IMR-90 (cell line): ENCODE data around the gene DNAJC13. TPM values are rescaled to one million over a fixed set of nuclear protein-coding genes. Genes with fewer than 3 reads are reported as not detected.

Experiments used
- ATAC-seq: fragments of 200-7000 bp; cut with Tn5 transposase; 2 replicates; pipeline ENCODE4 v1.9.1; 2020; ENCODE audit warnings: low read depth, mild to moderate bottlenecking, moderate library complexity
- BruUV-seq: library from RNA; stranded (reverse); fragments of 400-500 nt; replicated peaks from 2 replicates; lab custom pipeline; 2021; lab: Mats Ljungman, UMichigan
- CTCF ChIA-PET: fragments of 300-600 bp; formaldehyde crosslinking; extraction: SDS; loops from one replicate; lab custom pipeline; 2021; ENCODE audit warnings: antibody characterized with exemption; lab: Yijun Ruan, JAX
- POLR2A ChIA-PET: fragments of 300-600 bp; sonication (Branson Sonifier 250); formaldehyde crosslinking; loops from one replicate; lab custom pipeline; 2022; ENCODE audit warnings: antibody characterized with exemption; ENCODE audit not compliant: unreplicated experiment; lab: Charles Lee
- DNase-seq: peaks from one replicate; pipeline ENCODE4 v3.0.0; 2013
- H2AFZ ChIP-seq: replicated peaks from 2 replicates; pipeline ENCODE3; 2013; ENCODE audit warnings: low read length, mild to moderate bottlenecking; ENCODE audit not compliant: poor library complexity
- H2AK5ac ChIP-seq: 2 replicates; pipeline ENCODE4 v1.6.1; 2013; ENCODE audit warnings: low read depth, low read length, inconsistent platforms
- H2AK9ac ChIP-seq: replicated peaks from 2 replicates; pipeline ENCODE3; 2013; ENCODE audit warnings: mild to moderate bottlenecking, low read depth, low read length, moderate library complexity; ENCODE audit not compliant: poor library complexity
- H2BK120ac ChIP-seq: 2 replicates; pipeline ENCODE4 v1.6.1; 2013; ENCODE audit warnings: low read depth, low read length, inconsistent platforms
- H2BK15ac ChIP-seq: 3 replicates; pipeline ENCODE4 v1.6.1; 2013; ENCODE audit warnings: low read depth, low read length, inconsistent platforms
- H2BK20ac ChIP-seq: 2 replicates; pipeline ENCODE4 v1.6.1; 2013; ENCODE audit warnings: low read depth, mild to moderate bottlenecking, inconsistent platforms, low read length, moderate library complexity
- H2BK5ac ChIP-seq: 2 replicates; pipeline ENCODE4 v1.6.1; 2013; ENCODE audit warnings: mild to moderate bottlenecking, low read depth, low read length, inconsistent platforms; ENCODE audit not compliant: poor library complexity, severe bottlenecking
- H3K14ac ChIP-seq: replicated peaks from 2 replicates; pipeline ENCODE4 v1.6.1; 2013; ENCODE audit warnings: low read depth, low read length, inconsistent platforms
- H3K18ac ChIP-seq: 2 replicates; pipeline ENCODE4 v1.6.1; 2013; ENCODE audit warnings: low read depth, low read length, control low read depth
- H3K23ac ChIP-seq: 2 replicates; pipeline ENCODE4 v1.6.1; 2013; ENCODE audit warnings: low read depth, low read length, inconsistent platforms
- H3K27ac ChIP-seq: 2 replicates; pipeline ENCODE4 v1.5.1; 2013; ENCODE audit warnings: mild to moderate bottlenecking, control low read depth, low read length; ENCODE audit not compliant: insufficient read depth
- H3K27me3 ChIP-seq: 2 replicates; pipeline ENCODE4 v1.6.1; 2013; ENCODE audit warnings: low read length; ENCODE audit not compliant: control insufficient read depth, insufficient read depth
- H3K36me3 ChIP-seq: 2 replicates; pipeline ENCODE4 v1.6.1; 2013; ENCODE audit warnings: low read length, mixed read lengths; ENCODE audit not compliant: control insufficient read depth, insufficient read depth
- H3K4ac ChIP-seq: 2 replicates; pipeline ENCODE4 v1.6.1; 2013; ENCODE audit warnings: low read depth, low read length, inconsistent platforms
- H3K4me1 ChIP-seq: 2 replicates; pipeline ENCODE4 v1.6.1; 2013; ENCODE audit warnings: low read length, mixed read lengths; ENCODE audit not compliant: control insufficient read depth, insufficient read depth
- H3K4me2 ChIP-seq: 2 replicates; pipeline ENCODE4 v1.6.1; 2013; ENCODE audit warnings: low read depth, mild to moderate bottlenecking, control low read depth, low read length, moderate library complexity
- H3K4me3 ChIP-seq: 2 replicates; pipeline ENCODE4 v1.5.1; 2013; ENCODE audit warnings: low read depth, mild to moderate bottlenecking, control low read depth, low read length, moderate library complexity; ENCODE audit not compliant: insufficient read depth
- H3K56ac ChIP-seq: 2 replicates; pipeline ENCODE4 v1.6.1; 2013; ENCODE audit warnings: low read length, inconsistent platforms; ENCODE audit not compliant: insufficient read depth; ENCODE audit errors: extremely low read depth
- H3K79me1 ChIP-seq, 2 experiments: 2 replicates each; pipeline ENCODE4 v1.6.1; 2013; ENCODE audit warnings: low read length in 2 of 2, inconsistent platforms in 1 of 2, low read depth in 1 of 2
- H3K9ac ChIP-seq: 2 replicates; pipeline ENCODE4 v1.6.1; 2013; ENCODE audit warnings: low read depth, low read length, control low read depth
- H3K9me1 ChIP-seq: 2 replicates; pipeline ENCODE4 v1.6.1; 2013; ENCODE audit warnings: low read length, inconsistent platforms; ENCODE audit not compliant: insufficient read depth
- H3K9me3 ChIP-seq: 2 replicates; pipeline ENCODE4 v1.6.1; 2013; ENCODE audit warnings: low read length; ENCODE audit not compliant: control insufficient read depth, insufficient read depth
- H4K20me1 ChIP-seq: 2 replicates; pipeline ENCODE4 v1.6.1; 2013; ENCODE audit warnings: low read length, inconsistent platforms; ENCODE audit not compliant: insufficient read depth
- H4K5ac ChIP-seq: 2 replicates; pipeline ENCODE4 v1.6.1; 2013; ENCODE audit warnings: mild to moderate bottlenecking, low read depth, low read length, control low read depth
- H4K8ac ChIP-seq, 2 experiments: 2 replicates each; pipeline ENCODE4 v1.6.1; 2013; ENCODE audit warnings: low read depth in 2 of 2, low read length in 2 of 2, control low read depth in 1 of 2, inconsistent platforms in 1 of 2
- H4K91ac ChIP-seq: 2 replicates; pipeline ENCODE4 v1.6.1; 2013; ENCODE audit warnings: low read depth, low read length, inconsistent platforms; ENCODE audit not compliant: insufficient read depth
- BHLHE40 ChIP-seq: fragments of 150-350 bp; IDR thresholded peaks from 2 replicates; pipeline ENCODE4 v1.6.1; 2016; ENCODE audit warnings: mild to moderate bottlenecking, low read depth, low read length
- CEBPB ChIP-seq: IDR thresholded peaks from 2 replicates; pipeline ENCODE4 v1.6.1; 2012; ENCODE audit warnings: low read depth, low read length, improper control_type of control experiment
- CHD1 ChIP-seq: IDR thresholded peaks from 2 replicates; pipeline ENCODE4 v1.6.1; 2012; ENCODE audit warnings: low read depth, low read length, improper control_type of control experiment
- ELK1 ChIP-seq: fragments of 150-350 bp; IDR thresholded peaks from 2 replicates; pipeline ENCODE4 v1.6.1; 2016; ENCODE audit warnings: low read depth, mild to moderate bottlenecking, low read length, moderate library complexity, borderline replicate concordance
- FOS ChIP-seq: fragments of 150-350 bp; IDR thresholded peaks from 2 replicates; pipeline ENCODE4 v1.6.1; 2016; ENCODE audit warnings: low read depth, low read length
- MAFK ChIP-seq: IDR thresholded peaks from 2 replicates; pipeline ENCODE4 v1.6.1; 2012; ENCODE audit warnings: low read depth, low read length, improper control_type of control experiment
- MAZ ChIP-seq: IDR thresholded peaks from 2 replicates; pipeline ENCODE4 v1.6.1; 2012; ENCODE audit warnings: low read depth, mild to moderate bottlenecking, low read length, improper control_type of control experiment, moderate library complexity, borderline replicate concordance
- MXI1 ChIP-seq: IDR thresholded peaks from 2 replicates; pipeline ENCODE4 v1.6.1; 2012; ENCODE audit warnings: low read depth, mild to moderate bottlenecking, low read length, moderate library complexity, borderline replicate concordance
- NFE2L2 ChIP-seq: fragments of 150-350 bp; IDR thresholded peaks from 2 replicates; pipeline ENCODE4 v1.6.1; 2016; ENCODE audit warnings: low read depth, mild to moderate bottlenecking, low read length
- POLR2A ChIP-seq: IDR thresholded peaks from 2 replicates; pipeline ENCODE4 v1.6.1; 2012; ENCODE audit warnings: mild to moderate bottlenecking, low read depth, low read length
- RAD21 ChIP-seq: IDR thresholded peaks from 2 replicates; pipeline ENCODE4 v1.6.1; 2012; ENCODE audit warnings: low read length, improper control_type of control experiment
- RCOR1 ChIP-seq: IDR thresholded peaks from 2 replicates; pipeline ENCODE4 v1.6.1; 2012; ENCODE audit warnings: mild to moderate bottlenecking, low read length, improper control_type of control experiment; ENCODE audit not compliant: insufficient replicate concordance
- RFX5 ChIP-seq: IDR thresholded peaks from 2 replicates; pipeline ENCODE4 v1.8.0; 2012; ENCODE audit warnings: low read depth, mild to moderate bottlenecking, low read length, moderate library complexity
- SMC3 ChIP-seq: fragments of 150-350 bp; IDR thresholded peaks from 2 replicates; pipeline ENCODE4 v1.6.1; 2016; ENCODE audit warnings: low read depth, mild to moderate bottlenecking, antibody characterized with exemption, low read length, moderate library complexity
- WGBS, 2 experiments: methylation state at CpG; one replicate each; pipeline versions ENCODE4 v1.1.5 to v1.1.7; 2013; ENCODE audit warnings: missing lambda C conversion rate in 2 of 2; ENCODE audit not compliant: insufficient read length in 1 of 2; ENCODE audit errors: extremely low coverage in 2 of 2; 5-methylcytosine and 5-hydroxymethylcytosine counted together
- dilution Hi-C: fragments of 300-500 bp; cut with HindIII; formaldehyde crosslinking; loops from one replicate; pipeline ENCODE4 v1.14.3; 2018; ENCODE audit warnings: low sequenced_read_pairs; ENCODE audit not compliant: unreplicated experiment
- in situ Hi-C: fragments of 300-500 bp; cut with MboI; formaldehyde crosslinking; loops from 3 replicates; pipeline ENCODE4 v1.14.3; 2019; ENCODE audit warnings: low sequenced_read_pairs, inconsistent platforms, mixed read lengths
- intact Hi-C: fragments of 100-400 bp; cut with micrococcal nuclease; formaldehyde crosslinking; loops from 2 replicates; pipeline ENCODE4 v1.10.0; 2022
- polyA plus RNA-seq, 3 experiments: library from polyadenylated mRNA; depleted of rRNA; stranded (reverse); fragments of >200 nt; gene quantifications; 2 replicates each; pipeline ENCODE4 v1.2.3, GENCODE V29; 2012; ENCODE audit warnings: low replicate concordance in 1 of 3
- total RNA-seq: library from RNA; depleted of rRNA; stranded (reverse); fragments of >200 nt; gene quantifications from 2 replicates; pipeline ENCODE4 v1.2.3, GENCODE V29; 2012
- TF ChIP-seq, protein P1 (sequence below): conservative IDR thresholded peaks from 2 replicates; pipeline ENCODE4 v1.5.1; 2012; ENCODE audit warnings: mild to moderate bottlenecking, low read depth, low read length, improper control_type of control experiment
- TF ChIP-seq, protein P2 (sequence below): fragments of 150-350 bp; IDR thresholded peaks from 2 replicates; pipeline ENCODE4 v1.6.1; 2017; ENCODE audit warnings: mild to moderate bottlenecking, antibody characterized with exemption, low read length, low read depth

DNAJC13 gene
- total and polyA plus RNA-seq, 2 of the 4 experiments (the other 2 are of a cell fraction) = 16.4 to 48.6 TPM

GRCh38 chr3:132457286-132457685 lies 40.0 kb downstream of the DNAJC13 start:
- dilution Hi-C loops = no loop called here
- in situ Hi-C loops = no loop called here
- H4K91ac ChIP-seq = no peak overlapping the region
- no peak overlapping the region for H3K23ac ChIP-seq
- ATAC-seq = peak; percentile 72
- no peak for TF ChIP-seq FOS
- TF ChIP-seq MAZ = no peak
- TF ChIP-seq, protein P1, sequence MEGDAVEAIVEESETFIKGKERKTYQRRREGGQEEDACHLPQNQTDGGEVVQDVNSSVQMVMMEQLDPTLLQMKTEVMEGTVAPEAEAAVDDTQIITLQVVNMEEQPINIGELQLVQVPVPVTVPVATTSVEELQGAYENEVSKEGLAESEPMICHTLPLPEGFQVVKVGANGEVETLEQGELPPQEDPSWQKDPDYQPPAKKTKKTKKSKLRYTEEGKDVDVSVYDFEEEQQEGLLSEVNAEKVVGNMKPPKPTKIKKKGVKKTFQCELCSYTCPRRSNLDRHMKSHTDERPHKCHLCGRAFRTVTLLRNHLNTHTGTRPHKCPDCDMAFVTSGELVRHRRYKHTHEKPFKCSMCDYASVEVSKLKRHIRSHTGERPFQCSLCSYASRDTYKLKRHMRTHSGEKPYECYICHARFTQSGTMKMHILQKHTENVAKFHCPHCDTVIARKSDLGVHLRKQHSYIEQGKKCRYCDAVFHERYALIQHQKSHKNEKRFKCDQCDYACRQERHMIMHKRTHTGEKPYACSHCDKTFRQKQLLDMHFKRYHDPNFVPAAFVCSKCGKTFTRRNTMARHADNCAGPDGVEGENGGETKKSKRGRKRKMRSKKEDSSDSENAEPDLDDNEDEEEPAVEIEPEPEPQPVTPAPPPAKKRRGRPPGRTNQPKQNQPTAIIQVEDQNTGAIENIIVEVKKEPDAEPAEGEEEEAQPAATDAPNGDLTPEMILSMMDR = no peak
- no peak for TF ChIP-seq MXI1
- TF ChIP-seq, protein P2, sequence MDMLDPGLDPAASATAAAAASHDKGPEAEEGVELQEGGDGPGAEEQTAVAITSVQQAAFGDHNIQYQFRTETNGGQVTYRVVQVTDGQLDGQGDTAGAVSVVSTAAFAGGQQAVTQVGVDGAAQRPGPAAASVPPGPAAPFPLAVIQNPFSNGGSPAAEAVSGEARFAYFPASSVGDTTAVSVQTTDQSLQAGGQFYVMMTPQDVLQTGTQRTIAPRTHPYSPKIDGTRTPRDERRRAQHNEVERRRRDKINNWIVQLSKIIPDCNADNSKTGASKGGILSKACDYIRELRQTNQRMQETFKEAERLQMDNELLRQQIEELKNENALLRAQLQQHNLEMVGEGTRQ = no peak
- no peak for TF ChIP-seq NFE2L2
- no peak for TF ChIP-seq SMC3
- TF ChIP-seq RFX5 = no peak
- TF ChIP-seq RCOR1 = no peak
- TF ChIP-seq BHLHE40 = no peak
- TF ChIP-seq MAFK = no peak
- no peak for TF ChIP-seq POLR2A
- TF ChIP-seq CHD1 = no peak
- no peak for TF ChIP-seq RAD21
- no peak for TF ChIP-seq CEBPB
- TF ChIP-seq ELK1 = no peak
- H3K14ac ChIP-seq = no peak overlapping the region
- ChIA-PET CTCF (no interaction called here), POLR2A (no interaction called here)
- H2AK5ac ChIP-seq = no peak overlapping the region
- no peak overlapping the region for H4K5ac ChIP-seq
- no peak overlapping the region for H3K4ac ChIP-seq
- H4K20me1 ChIP-seq = no peaks in the 10 kb centered on the region
- peak; percentile 35 for DNase-seq
- H3K79me1 ChIP-seq = peaks cover 5 to 8% of the 10 kb centered on the region in 2 experiments; a peak in 2 of 4 replicates
- H3K56ac ChIP-seq = no peak overlapping the region
- peak overlapping the region; percentile 66 for H2BK5ac ChIP-seq
- H3K9me3 ChIP-seq = no peaks in the 10 kb centered on the region
- no peak overlapping the region for H2BK15ac ChIP-seq
- H3K27me3 ChIP-seq = no peaks in the 10 kb centered on the region
- H3K9ac ChIP-seq = no peak overlapping the region
- no peak overlapping the region for H3K18ac ChIP-seq
- no peak overlapping the region for H2BK120ac ChIP-seq
- no CpG with 5 or more reads among the region's 1 CpG for WGBS, 2 experiments
- peaks cover 34% of the 10 kb centered on the region for H3K36me3 ChIP-seq
- no peak overlapping the region for H2AFZ ChIP-seq
- H3K9me1 ChIP-seq = no peaks in the 10 kb centered on the region
- H4K8ac ChIP-seq = no peak overlapping the region
- peak overlapping the region; percentile 61; the same call in 1 of the 2 replicates for H3K4me2 ChIP-seq
- peaks cover 2% of the 10 kb centered on the region; the same call in 1 of the 2 replicates for H3K4me1 ChIP-seq
- no TSS peak for BruUV-seq
- no peak overlapping the region for H2AK9ac ChIP-seq
- H3K27ac ChIP-seq = no peak overlapping the region; the same call in 1 of the 2 replicates
- no peak overlapping the region for H3K4me3 ChIP-seq
- H2BK20ac ChIP-seq = no peak overlapping the region
- intact Hi-C loops = no loop called here
